ENCODE results near the gene FKRP.
"Not testable (repeated sequence)": the region's sequence is repeated elsewhere in the genome, so short reads cannot be mapped to it uniquely, and the experiment has no call there.

Gene FKRP

GRCh38 chr19:46786236-46787039 lies 40.6 kb downstream of the FKRP start:
- peak; percentile 64 for DNase-seq

GRCh38 chr19:46787040-46787330 lies 41.1 kb downstream of the FKRP start:
- DNase-seq = no peak

DNA sequence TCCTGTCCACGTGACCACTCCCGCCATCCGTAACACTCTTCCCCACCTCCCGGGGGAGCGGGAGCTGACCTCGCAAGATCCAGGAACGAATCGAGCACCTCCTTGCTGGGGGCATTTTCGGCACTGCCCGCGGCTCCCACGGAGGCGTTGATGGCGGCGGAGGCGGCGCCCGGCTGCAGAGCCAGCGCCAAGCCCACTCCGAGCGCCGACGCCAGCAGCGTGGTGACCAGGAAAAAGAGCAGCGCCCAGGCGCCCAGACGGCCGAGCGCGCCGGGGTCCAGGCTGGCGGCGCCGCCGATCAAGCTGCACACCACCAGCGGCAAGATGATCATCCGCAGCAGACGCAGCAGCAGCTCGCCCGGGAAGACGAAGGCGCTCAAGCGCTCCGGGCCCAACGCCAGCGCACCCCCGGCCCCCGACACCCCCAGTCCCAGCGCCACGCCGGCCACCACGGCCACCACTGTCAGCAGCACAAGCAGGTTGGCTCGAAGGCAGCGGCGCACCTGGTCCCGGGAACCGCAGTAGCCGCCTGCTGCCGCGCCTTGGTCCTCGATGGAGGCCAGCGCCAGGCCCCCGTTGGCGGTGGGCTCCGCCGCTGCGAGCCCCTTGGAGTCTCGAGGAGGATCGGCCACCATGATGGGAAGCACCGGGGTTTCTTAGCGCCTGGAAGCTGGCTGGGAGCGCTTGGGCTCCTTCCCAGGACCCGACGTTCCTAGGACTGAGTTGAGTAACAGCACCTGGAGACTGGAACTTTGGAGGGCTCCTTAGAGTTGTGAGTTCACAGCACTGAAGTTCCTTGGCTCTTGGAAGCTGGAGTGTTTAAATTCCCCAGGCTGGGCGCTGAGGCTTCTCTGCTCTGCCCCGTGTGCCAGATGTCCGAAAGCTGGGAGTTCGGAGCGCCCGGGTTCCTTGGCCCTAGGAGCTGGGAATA lies 41.7 kb downstream of the FKRP start:
- DNase-seq = peak; percentile 39

DNA sequence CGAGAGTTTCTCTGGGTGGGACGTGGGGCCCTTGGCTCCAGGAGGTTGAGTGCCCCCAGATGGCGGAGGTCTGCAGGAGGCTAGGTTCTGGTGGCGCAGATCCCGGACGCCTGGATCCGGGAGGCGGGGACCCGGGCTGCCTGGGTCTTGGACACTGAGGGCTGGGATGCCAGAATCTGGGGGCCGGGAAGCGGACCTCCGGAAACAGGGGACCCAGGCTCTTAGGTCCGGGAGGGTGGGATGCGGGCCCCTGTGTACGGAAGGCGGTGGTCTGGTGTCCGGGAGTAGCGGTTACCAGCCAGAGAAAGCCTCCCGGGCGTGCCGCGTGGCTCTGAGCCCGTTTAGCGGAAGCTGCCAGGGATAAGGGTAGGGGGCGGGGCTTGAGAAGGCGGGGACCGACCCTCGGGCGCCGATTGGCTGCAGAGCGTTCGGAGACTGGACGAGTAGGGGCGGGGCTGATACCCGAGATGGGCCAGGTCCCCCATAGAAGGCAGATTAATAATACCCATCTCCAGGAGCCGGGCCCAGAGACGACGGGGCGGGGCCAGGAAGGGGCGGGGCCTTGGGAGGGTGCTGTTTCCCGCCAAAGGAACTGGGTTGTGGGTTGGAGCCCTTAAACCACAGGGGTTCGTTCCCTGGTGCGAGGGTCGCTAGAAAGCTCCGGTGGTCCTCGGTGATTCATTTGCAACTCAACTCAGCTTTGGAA lies 42.6 kb downstream of the FKRP start, which contains the start of gene SLC1A5:
SLC1A5 (minus strand) TSS at position 333 of the 706 bp plus-strand sequence. CDS start 629 bp downstream, outside the sequence.
- DNase-seq = peak; percentile 95

DNA sequence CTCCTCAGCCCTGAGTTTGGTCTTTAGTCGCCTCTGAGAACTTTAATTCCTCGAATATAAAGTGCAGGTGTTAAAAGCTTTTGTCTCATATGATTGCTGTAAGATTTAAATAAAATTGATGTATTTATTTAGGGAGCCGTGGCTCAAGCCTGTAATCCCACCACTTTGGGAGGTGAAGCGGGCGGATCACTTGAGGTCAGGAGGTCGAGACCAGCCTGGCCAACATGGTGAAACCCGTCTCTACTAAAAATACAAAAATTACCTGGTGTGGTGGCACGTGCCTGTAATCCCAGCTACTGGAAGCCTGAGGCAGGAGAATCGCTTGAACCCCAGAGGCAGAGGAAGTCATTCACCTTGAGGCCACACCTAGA lies 43.1 kb downstream of the FKRP start:
- no peak for DNase-seq

- DNase-seq = no peak
These were observed 43.5 kb downstream of the FKRP start for GRCh38 chr19:46789371-46789770.

- no peak for DNase-seq
These were observed 46.1 kb downstream of the FKRP start for GRCh38 chr19:46791944-46792343.

DNA sequence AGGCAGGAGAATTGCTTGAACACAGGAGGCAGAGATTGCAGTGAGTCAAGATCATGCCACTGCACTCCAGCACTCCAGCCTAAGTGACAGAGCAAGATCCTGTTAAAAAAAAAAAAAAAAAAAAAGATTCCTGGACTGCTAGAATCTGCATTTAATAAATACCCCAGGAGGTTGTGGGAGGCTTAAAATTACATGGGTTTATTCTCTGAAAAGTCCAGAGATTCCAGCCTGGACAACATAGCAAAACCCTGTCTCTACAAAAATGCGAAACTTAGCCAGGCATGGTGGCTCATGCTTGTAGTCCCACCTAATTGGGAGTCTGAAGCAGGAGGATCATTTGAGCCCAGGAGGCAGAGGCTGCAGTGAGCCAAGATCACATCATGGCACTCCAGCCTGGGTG lies 52.0 kb downstream of the FKRP start:
- no peak for DNase-seq

DNA sequence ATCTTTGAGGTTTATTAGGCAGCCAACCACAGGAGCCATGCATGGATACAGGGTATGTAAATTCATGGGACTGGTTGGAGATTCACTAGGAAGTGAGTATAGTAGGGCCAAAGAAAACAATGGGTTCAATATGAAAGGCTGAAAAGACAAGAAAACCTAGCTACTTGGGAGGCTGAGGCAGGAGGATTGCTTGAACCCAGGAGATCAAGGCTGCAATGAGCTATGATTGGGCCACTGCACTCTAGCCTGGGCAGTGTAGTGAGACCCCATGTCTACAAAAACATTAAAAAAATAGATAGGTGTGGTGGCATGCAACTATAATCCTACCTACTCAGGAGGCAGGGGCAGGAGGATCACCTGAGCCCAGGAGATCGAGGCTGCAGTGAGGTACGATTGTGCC lies 52.9 kb downstream of the FKRP start:
- no peak for DNase-seq

- no peak for DNase-seq
These were observed 56.3 kb downstream of the FKRP start for GRCh38 chr19:46802152-46802551.

DNA sequence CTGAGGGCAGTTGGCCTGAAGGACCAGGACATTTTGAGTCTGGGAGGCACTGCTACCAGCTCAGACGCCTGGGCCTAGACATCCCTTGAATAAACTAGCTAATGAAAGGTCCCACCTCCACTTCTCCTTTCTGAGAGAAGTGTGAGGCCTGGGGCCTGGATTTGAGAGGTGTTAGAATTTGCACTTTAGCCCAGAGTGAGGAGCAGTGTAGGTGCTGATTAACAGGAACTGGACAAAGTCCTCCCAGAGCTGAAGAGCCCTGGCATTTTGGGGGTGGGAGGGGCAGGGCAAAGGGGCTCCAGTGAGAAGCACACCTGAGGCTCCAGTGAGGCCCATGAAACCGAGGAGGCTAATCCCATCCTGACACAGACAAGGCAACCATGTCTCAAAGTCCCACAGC lies 57.7 kb downstream of the FKRP start:
- no peak for DNase-seq

GRCh38 chr19:46804432-46804831 lies 58.6 kb downstream of the FKRP start:
- DNase-seq = not testable (repeated sequence)

- no peak for DNase-seq
These were observed 60.8 kb downstream of the FKRP start for GRCh38 chr19:46806656-46807055.
